K562 (cell line): ENCODE measurements around the gene ISM1. TPM values are rescaled to one million over a fixed set of nuclear protein-coding genes. Genes with fewer than 3 reads are reported as not detected.

Experiments
- ATAC-seq: fragments of 200-7000 bp; cut with Tn5 transposase; 3 replicates; pipeline ENCODE4 v1.9.1; 2020; ENCODE audit warnings: moderate library complexity
- BruUV-seq: library from RNA; stranded (reverse); fragments of 400-500 nt; replicated peaks from 2 replicates; lab custom pipeline; 2021; lab: Mats Ljungman, UMichigan
- CTCF ChIA-PET: fragments of 300-600 bp; formaldehyde crosslinking; extraction: SDS; loops from one replicate; lab custom pipeline; 2021; ENCODE audit warnings: low intra/inter-chr PET ratio; lab: Yijun Ruan, JAX
- POLR2A ChIA-PET: fragments of 300-600, 350-650 bp; sonication (Branson Sonifier 250); formaldehyde crosslinking; extraction: SDS; loops from one replicate; lab custom pipeline; 2021; ENCODE audit warnings: antibody characterized with exemption, inconsistent platforms; lab: Yijun Ruan, JAX
- DNase-seq, 4 experiments: peaks; one replicate each; pipeline versions ENCODE4 v3.0.0 to v3.0.0-alpha.2; 2011 to 2018; ENCODE audit warnings: low spot score in 3 of 4, mixed read lengths in 3 of 4; ENCODE audit errors: extremely low read depth in 1 of 4
- FAIRE-seq: peaks from 2 replicates; lab custom pipeline; 2011; peaks lifted over from hg19 to GRCh38; lab: Jason Lieb, UNC
- H2AFZ ChIP-seq: 2 replicates; pipeline ENCODE4 v1.6.0; 2011; ENCODE audit warnings: low read depth, low read length, control low read depth, inconsistent platforms
- H3K27ac ChIP-seq: fragments of 200-600 bp; 3 replicates; pipeline ENCODE4 v1.8.0; 2011; ENCODE audit warnings: low read depth, mild to moderate bottlenecking, control low read depth, inconsistent platforms, low read length, moderate library complexity, mixed read lengths; ENCODE audit errors: extremely low read depth
- H3K27me3 ChIP-seq, 2 experiments: fragments of 300-600 bp in 1 of 2; 2 replicates in 1 of 2; 3 replicates in 1 of 2; pipeline versions ENCODE4 v1.6.0 to v1.8.0; 2011; ENCODE audit warnings: inconsistent platforms in 2 of 2, low read length in 2 of 2, mild to moderate bottlenecking in 1 of 2, mixed read lengths in 1 of 2, moderate library complexity in 1 of 2; ENCODE audit not compliant: control insufficient read depth in 2 of 2, insufficient read depth in 2 of 2
- H3K36me3 ChIP-seq: fragments of 300-600 bp; 3 replicates; pipeline ENCODE4 v1.8.0; 2011; ENCODE audit warnings: mild to moderate bottlenecking, low read length, inconsistent platforms; ENCODE audit not compliant: control insufficient read depth, insufficient read depth
- H3K4me1 ChIP-seq, 2 experiments: fragments of 200-600 bp in 1 of 2; replicated peaks in 1 of 2; 2 replicates in 1 of 2; 3 replicates in 1 of 2; pipeline versions ENCODE4 v1.5.1 to v1.8.0; 2011; ENCODE audit warnings: inconsistent platforms in 2 of 2, low read length in 2 of 2, mild to moderate bottlenecking in 1 of 2, mixed read lengths in 1 of 2, moderate library complexity in 1 of 2; ENCODE audit not compliant: control insufficient read depth in 2 of 2, insufficient read depth in 2 of 2
- H3K4me2 ChIP-seq: 2 replicates; pipeline ENCODE4 v1.6.1; 2011; ENCODE audit warnings: low read length, control low read depth, inconsistent platforms, mixed read lengths; ENCODE audit not compliant: insufficient read depth
- H3K4me3 ChIP-seq: fragments of 200-600 bp; sonication (generic), shearing (Covaris generic); 2 replicates; pipeline ENCODE4 v1.5.1; 2016; ENCODE audit warnings: control low read depth, inconsistent platforms
- H3K79me2 ChIP-seq: fragments of 200-600 bp; 3 replicates; pipeline ENCODE4 v1.8.0; 2011; ENCODE audit warnings: low read length, inconsistent platforms; ENCODE audit not compliant: control insufficient read depth, insufficient read depth
- H3K9ac ChIP-seq, 2 experiments: 2 replicates each; pipeline versions ENCODE4 v1.6.0 to v1.6.1; 2011; ENCODE audit warnings: low read depth in 2 of 2, low read length in 2 of 2, control low read depth in 1 of 2, inconsistent platforms in 1 of 2, mild to moderate bottlenecking in 1 of 2, mixed read lengths in 1 of 2; ENCODE audit not compliant: insufficient read depth in 1 of 2
- H3K9me1 ChIP-seq: one replicate; pipeline ENCODE4 v1.6.0; 2011; ENCODE audit warnings: inconsistent platforms, mild to moderate bottlenecking, low read length, moderate library complexity; ENCODE audit not compliant: control insufficient read depth, insufficient read depth
- H3K9me3 ChIP-seq: replicated peaks from 2 replicates; pipeline ENCODE4 v1.5.1; 2011; ENCODE audit warnings: low read depth, low read length, inconsistent platforms; ENCODE audit not compliant: control insufficient read depth, insufficient read depth
- H4K20me1 ChIP-seq: replicated peaks from 2 replicates; pipeline ENCODE4 v1.6.1; 2011; ENCODE audit warnings: low read length, inconsistent platforms, mixed read lengths; ENCODE audit not compliant: control insufficient read depth, insufficient read depth
- ARID4B ChIP-seq: sonication (generic); formaldehyde crosslinking; IDR thresholded peaks from 2 replicates; pipeline ENCODE4 v1.8.0; 2022; ENCODE audit warnings: mild to moderate bottlenecking, missing genetic modification reagents
- EHMT2 ChIP-seq: fragments of 450-650 bp; IDR thresholded peaks from 2 replicates; pipeline ENCODE4 v1.6.1; 2018; ENCODE audit warnings: antibody characterized with exemption
- HCFC1 ChIP-seq: IDR thresholded peaks from 2 replicates; pipeline ENCODE4 v1.6.1; 2012; ENCODE audit warnings: low read depth, low read length, improper control_type of control experiment
- HDAC8 ChIP-seq: fragments of 450-650 bp; IDR thresholded peaks from 2 replicates; pipeline ENCODE4 v1.6.1; 2016; ENCODE audit warnings: mild to moderate bottlenecking, missing genetic modification characterization, moderate library complexity, missing compliant biosample characterization
- NELFE ChIP-seq: IDR thresholded peaks from 2 replicates; pipeline ENCODE4 v1.6.1; 2011; ENCODE audit warnings: mild to moderate bottlenecking; ENCODE audit not compliant: insufficient read depth, insufficient read length
- NKRF ChIP-seq: fragments of 450-650 bp; IDR thresholded peaks from 2 replicates; pipeline ENCODE4 v1.6.1; 2016; ENCODE audit warnings: borderline replicate concordance
- TCF3 ChIP-seq: sonication (generic); formaldehyde crosslinking; IDR thresholded peaks from 2 replicates; pipeline ENCODE4 v1.4.0; 2020; ENCODE audit warnings: mild to moderate bottlenecking, missing genetic modification reagents
- ZNF764 ChIP-seq: fragments of 250-450 bp; sonication (Bioruptor Pico); IDR thresholded peaks from 2 replicates; pipeline ENCODE4 v1.4.0; 2020; ENCODE audit warnings: low read depth, mild to moderate bottlenecking, moderate library complexity
- ZNF780A ChIP-seq: fragments of 250-450 bp; sonication (Bioruptor Pico); IDR thresholded peaks from 2 replicates; pipeline ENCODE4 v1.5.0; 2021; ENCODE audit warnings: mild to moderate bottlenecking
- WGBS: fragments of 100-300 bp; shearing (Covaris generic); methylation state at CpG from one replicate; pipeline ENCODE4 v1.1.6; 2016; ENCODE audit warnings: low coverage, mixed read lengths; ENCODE audit not compliant: insufficient coverage; ENCODE audit errors: missing lambda C conversion rate; 5-methylcytosine and 5-hydroxymethylcytosine counted together
- in situ Hi-C: fragments of 300-500 bp; cut with MboI; formaldehyde crosslinking; loops from 4 replicates; pipeline ENCODE4 v1.15.0; 2018; ENCODE audit warnings: inconsistent platforms, mixed read lengths
- intact Hi-C: fragments of 100-400 bp; cut with micrococcal nuclease; formaldehyde crosslinking; loops from 2 replicates; pipeline ENCODE4 v1.14.2; 2022
- polyA plus RNA-seq, 8 experiments: library from polyadenylated mRNA; depleted of rRNA in 4 of 8; stranded (reverse) in 5 of 8; unstranded in 3 of 8; fragments of >200 nt; fragmentation: Nextera tagmentation in 2 of 8; fragmentation: Illumina TruSeq in 1 of 8; extraction: Ambion mirVana in 2 of 8; extraction: Trizol in 1 of 8; gene quantifications; 2 replicates each; pipeline versions ENCODE4 v1.2.1 to v1.2.3, GENCODE V29; 2011 to 2014; ENCODE audit warnings: inconsistent platforms in 1 of 8, missing spikeins in 1 of 8
- total RNA-seq, 7 experiments: library from RNA; depleted of rRNA in 6 of 7; stranded (reverse); fragments of >200 nt in 6 of 7; fragmentation: Illumina TruSeq in 2 of 7; extraction: Trizol in 2 of 7; gene quantifications; 2 replicates each; pipeline versions ENCODE4 v1.2.1 to v1.2.3, GENCODE V29; 2011 to 2021; ENCODE audit warnings: low replicate concordance in 1 of 7
- TF ChIP-seq, protein P1 (sequence below): fragments of 450-650 bp; formaldehyde crosslinking; IDR thresholded peaks from 2 replicates; pipeline ENCODE4 v1.4.0; 2020; ENCODE audit warnings: mild to moderate bottlenecking, moderate library complexity
- TF ChIP-seq, protein P2 (sequence below): IDR thresholded peaks from 2 replicates; pipeline ENCODE4 v1.6.1; 2011; ENCODE audit warnings: borderline replicate concordance, low read depth, mild to moderate bottlenecking, moderate library complexity, low read length; ENCODE audit not compliant: insufficient read depth, poor library complexity, severe bottlenecking

ISM1 gene
- total and polyA plus RNA-seq, 9 of the 15 experiments (the other 6 are each of a cell fraction or from before 2014, with no cell fraction given), result not detected

DNA sequence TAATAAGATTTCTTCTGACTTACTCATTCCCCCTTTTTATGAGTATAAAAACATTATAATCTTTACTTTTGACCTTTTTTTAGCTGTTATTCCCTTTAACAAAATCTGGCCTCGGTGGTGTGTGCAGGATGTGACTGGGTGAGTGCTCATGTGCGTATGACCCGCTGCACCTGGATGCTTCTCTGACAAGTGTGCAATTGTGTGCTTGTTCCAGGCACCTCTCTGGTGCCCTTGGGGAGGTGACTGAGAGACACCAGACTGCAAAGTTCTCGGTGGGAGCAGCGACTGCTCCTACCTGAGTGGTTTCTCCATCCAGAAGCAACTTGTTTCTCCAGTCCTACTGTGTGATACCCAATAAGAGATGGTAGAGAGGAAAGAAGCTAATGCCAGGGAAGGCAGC is 65.0 kb downstream of the ISM1 start:
- H3K27ac ChIP-seq, result no peak overlapping the region
- in situ Hi-C loops (no loop called here), intact Hi-C loops (no loop called here)
- H2AFZ ChIP-seq, result no peak overlapping the region
- no peak overlapping the region for H3K9ac ChIP-seq
- H3K4me2 ChIP-seq, result no peak overlapping the region
- no peaks in the 10 kb centered on the region for H3K79me2 ChIP-seq
- no peaks in the 10 kb centered on the region for H3K4me1 ChIP-seq
- H3K9me3 ChIP-seq, result no peaks in the 10 kb centered on the region
- DNase-seq, result no peak
- FAIRE-seq, result no peak
- CTCF ChIA-PET, result no interaction called here
- no TSS peak for BruUV-seq
- H3K27me3 ChIP-seq, result peaks cover 0 to 10% of the 10 kb centered on the region in 2 experiments; a peak in 2 of 5 replicates
- ATAC-seq, result no peak
- WGBS, result 2% methylated on average over 5 of the region's 5 CpGs
- H3K9me1 ChIP-seq, result no peaks in the 10 kb centered on the region
- no peak overlapping the region for H3K4me3 ChIP-seq
- H4K20me1 ChIP-seq, result no peaks in the 10 kb centered on the region
- POLR2A ChIA-PET, result no interaction called here
- H3K36me3 ChIP-seq, result no peaks in the 10 kb centered on the region
- TF ChIP-seq ZNF764 (CRISPR knock-in tag) (no peak), ZNF780A (no peak), NKRF (no peak), HCFC1 (no peak), TCF3 (CRISPR knock-in tag) (no peak), HDAC8 (tag) (no peak), ARID4B (CRISPR knock-in tag) (no peak), NELFE (no peak), EHMT2 (no peak)
- TF ChIP-seq, protein P1, sequence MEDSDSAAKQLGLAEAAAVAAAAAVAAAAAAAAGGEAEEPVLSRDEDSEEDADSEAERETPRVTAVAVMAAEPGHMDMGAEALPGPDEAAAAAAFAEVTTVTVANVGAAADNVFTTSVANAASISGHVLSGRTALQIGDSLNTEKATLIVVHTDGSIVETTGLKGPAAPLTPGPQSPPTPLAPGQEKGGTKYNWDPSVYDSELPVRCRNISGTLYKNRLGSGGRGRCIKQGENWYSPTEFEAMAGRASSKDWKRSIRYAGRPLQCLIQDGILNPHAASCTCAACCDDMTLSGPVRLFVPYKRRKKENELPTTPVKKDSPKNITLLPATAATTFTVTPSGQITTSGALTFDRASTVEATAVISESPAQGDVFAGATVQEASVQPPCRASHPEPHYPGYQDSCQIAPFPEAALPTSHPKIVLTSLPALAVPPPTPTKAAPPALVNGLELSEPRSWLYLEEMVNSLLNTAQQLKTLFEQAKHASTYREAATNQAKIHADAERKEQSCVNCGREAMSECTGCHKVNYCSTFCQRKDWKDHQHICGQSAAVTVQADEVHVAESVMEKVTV (CRISPR knock-in tag), result no peak
- TF ChIP-seq, protein P2, sequence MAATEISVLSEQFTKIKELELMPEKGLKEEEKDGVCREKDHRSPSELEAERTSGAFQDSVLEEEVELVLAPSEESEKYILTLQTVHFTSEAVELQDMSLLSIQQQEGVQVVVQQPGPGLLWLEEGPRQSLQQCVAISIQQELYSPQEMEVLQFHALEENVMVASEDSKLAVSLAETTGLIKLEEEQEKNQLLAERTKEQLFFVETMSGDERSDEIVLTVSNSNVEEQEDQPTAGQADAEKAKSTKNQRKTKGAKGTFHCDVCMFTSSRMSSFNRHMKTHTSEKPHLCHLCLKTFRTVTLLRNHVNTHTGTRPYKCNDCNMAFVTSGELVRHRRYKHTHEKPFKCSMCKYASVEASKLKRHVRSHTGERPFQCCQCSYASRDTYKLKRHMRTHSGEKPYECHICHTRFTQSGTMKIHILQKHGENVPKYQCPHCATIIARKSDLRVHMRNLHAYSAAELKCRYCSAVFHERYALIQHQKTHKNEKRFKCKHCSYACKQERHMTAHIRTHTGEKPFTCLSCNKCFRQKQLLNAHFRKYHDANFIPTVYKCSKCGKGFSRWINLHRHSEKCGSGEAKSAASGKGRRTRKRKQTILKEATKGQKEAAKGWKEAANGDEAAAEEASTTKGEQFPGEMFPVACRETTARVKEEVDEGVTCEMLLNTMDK, result no peak
